GM18508 (cell line): Measurements from ENCODE around the gene MBD5.

ENCODE experiments used
- ATAC-seq: cut with Tn5 transposase; IDR thresholded peaks from one replicate; pipeline ENCODE4 v1.9.1; 2021; ENCODE audit warnings: moderate number of reproducible peaks; ENCODE audit not compliant: insufficient read depth, unreplicated experiment

MBD5 gene

GRCh38 chr2:148282201-148282600, 261.3 kb downstream of the MBD5 start:
- no peak for ATAC-seq

- no peak for ATAC-seq
Observed at GRCh38 chr2:148292431-148292830, 271.5 kb downstream of the MBD5 start.

- no peak for ATAC-seq
Observed at GRCh38 chr2:148298196-148298595, 277.3 kb downstream of the MBD5 start.

GRCh38 chr2:148299616-148300015, 278.7 kb downstream of the MBD5 start:
- no peak for ATAC-seq

GRCh38 chr2:148300544-148300943, 279.7 kb downstream of the MBD5 start:
- ATAC-seq = no peak

GRCh38 chr2:148301362-148301761, 280.5 kb downstream of the MBD5 start:
- ATAC-seq = no peak

GRCh38 chr2:148302526-148302925, 281.6 kb downstream of the MBD5 start:
- no peak for ATAC-seq

GRCh38 chr2:148303161-148303560, 282.3 kb downstream of the MBD5 start:
- ATAC-seq = no peak

GRCh38 chr2:148305476-148305875, 284.6 kb downstream of the MBD5 start:
- ATAC-seq = no peak

GRCh38 chr2:148306027-148306426, 285.1 kb downstream of the MBD5 start:
- no peak for ATAC-seq

GRCh38 chr2:148317598-148317997, 296.7 kb downstream of the MBD5 start:
- no peak for ATAC-seq

- no peak for ATAC-seq
Observed at GRCh38 chr2:148338541-148338940, 317.6 kb downstream of the MBD5 start.

GRCh38 chr2:148342086-148342485, 321.2 kb downstream of the MBD5 start:
- ATAC-seq = no peak

- ATAC-seq = no peak
Observed at GRCh38 chr2:148350199-148350598, 329.3 kb downstream of the MBD5 start.

- ATAC-seq = no peak
Observed at GRCh38 chr2:148351437-148352143, 330.7 kb downstream of the MBD5 start.

GRCh38 chr2:148358375-148358774, 337.5 kb downstream of the MBD5 start:
- ATAC-seq = no peak

- ATAC-seq = no peak
Observed at GRCh38 chr2:148360662-148361061, 339.8 kb downstream of the MBD5 start.

- ATAC-seq = no peak
Observed at GRCh38 chr2:148362144-148362796, 341.4 kb downstream of the MBD5 start.

- no peak for ATAC-seq
Observed at GRCh38 chr2:148375214-148375613, 354.3 kb downstream of the MBD5 start.

GRCh38 chr2:148391324-148391723, 370.4 kb downstream of the MBD5 start:
- no peak for ATAC-seq

- no peak for ATAC-seq
Observed at GRCh38 chr2:148402786-148403185, 381.9 kb downstream of the MBD5 start.

- no peak for ATAC-seq
Observed at GRCh38 chr2:148410899-148411298, 390.0 kb downstream of the MBD5 start.
